ENCODE results near the gene MKNK1.
A peak's percentile ranks its signal among the peaks of the same experiment; 100 is the strongest.
"Not testable (repeated sequence)": the region's sequence is repeated elsewhere in the genome, so short reads cannot be mapped to it uniquely, and the experiment has no call there.

The MKNK1 gene

GRCh38 chr1:46603858-46604549 lies at the start of gene MKNK1:
TSS of gene MKNK1 (minus strand) at chr1:46604268. CDS start at chr1:46583327, 20,941 bp downstream.
- peak; percentile 87 for DNase-seq

- DNase-seq = no peak
Observed at GRCh38 chr1:46653405-46653958, 49.4 kb upstream of the MKNK1 start.

- DNase-seq = no peak
Observed at GRCh38 chr1:46652321-46653100, 48.4 kb upstream of the MKNK1 start.

- not testable (repeated sequence) for DNase-seq
Observed at GRCh38 chr1:46651152-46651551, 47.1 kb upstream of the MKNK1 start.

GRCh38 chr1:46650491-46650890 lies 46.4 kb upstream of the MKNK1 start:
- no peak for DNase-seq

- no peak for DNase-seq
Observed at GRCh38 chr1:46649764-46650163, 45.7 kb upstream of the MKNK1 start.

- no peak for DNase-seq
Observed at GRCh38 chr1:46647611-46648010, 43.5 kb upstream of the MKNK1 start.

GRCh38 chr1:46646844-46647243 lies 42.8 kb upstream of the MKNK1 start:
- DNase-seq = no peak

- no peak for DNase-seq
Observed at GRCh38 chr1:46646331-46646730, 42.3 kb upstream of the MKNK1 start.

- no peak for DNase-seq
Observed at GRCh38 chr1:46645815-46646214, 41.7 kb upstream of the MKNK1 start.

GRCh38 chr1:46643368-46643775 lies 39.3 kb upstream of the MKNK1 start:
- DNase-seq = no peak

- no peak for DNase-seq
Observed at GRCh38 chr1:46642115-46642680, 38.1 kb upstream of the MKNK1 start.

- DNase-seq = no peak
Observed at GRCh38 chr1:46639547-46639946, 35.5 kb upstream of the MKNK1 start.

- DNase-seq = no peak
Observed at GRCh38 chr1:46638921-46639320, 34.9 kb upstream of the MKNK1 start.

- DNase-seq = no peak
Observed at GRCh38 chr1:46637444-46638083, 33.5 kb upstream of the MKNK1 start.

GRCh38 chr1:46635205-46635604 lies 31.1 kb upstream of the MKNK1 start:
- no peak for DNase-seq

- no peak for DNase-seq
Observed at GRCh38 chr1:46630719-46631118, 26.7 kb upstream of the MKNK1 start.

GRCh38 chr1:46623743-46624644 lies 19.9 kb upstream of the MKNK1 start:
- DNase-seq = no peak

- DNase-seq = no peak
Observed at GRCh38 chr1:46622344-46622743, 18.3 kb upstream of the MKNK1 start.

GRCh38 chr1:46621930-46622329 lies 17.9 kb upstream of the MKNK1 start:
- DNase-seq = no peak

GRCh38 chr1:46619656-46620258 lies 15.7 kb upstream of the MKNK1 start:
- DNase-seq = no peak
